PC-3 (cell line): ENCODE results near the gene FAM149A.

Source experiments
- CTCF ChIP-seq: fragments of 300-600 bp; sonication (generic); conservative IDR thresholded peaks from 2 replicates; pipeline ENCODE4 v1.5.1; 2017; ENCODE audit warnings: antibody characterized with exemption, low read depth, mild to moderate bottlenecking, low read length
- EZH2 ChIP-seq: fragments of 300-600 bp; sonication (generic); IDR thresholded peaks from one replicate; pipeline ENCODE4 v1.6.1; 2017; ENCODE audit warnings: antibody characterized with exemption, mild to moderate bottlenecking, low read length; ENCODE audit not compliant: unreplicated experiment
- EZH2phosphoT487 ChIP-seq: fragments of 300-600 bp; sonication (generic); IDR thresholded peaks from 2 replicates; pipeline ENCODE4 v1.6.1; 2018; ENCODE audit warnings: mild to moderate bottlenecking, antibody characterized with exemption, low read length, borderline replicate concordance

- TF ChIP-seq CTCF (no peak), EZH2phosphoT487 (no peak), EZH2 (no peak)
Observed at GRCh38 chr4:186188107-186188506, 83.6 kb downstream of the FAM149A start.
